ENCODE results near the gene VAPB. TPM values are rescaled to one million over a fixed set of nuclear protein-coding genes. Genes with fewer than 3 reads are reported as not detected.

Gene VAPB
- total RNA-seq, 1 donor from 2014 or later = 17.6 TPM

Other genes starting within 250 kb of the VAPB start
- not detected in 2 replicates for gene ANKRD60, start 160.6 kb upstream of the VAPB start, total RNA-seq
- gene RAB22A, start 79.5 kb upstream of the VAPB start, total RNA-seq = 21.0 and 21.8 TPM in 2 replicates
- gene APCDD1L, start 126.2 kb downstream of the VAPB start, total RNA-seq = 0.34 and 4.2 TPM in 2 replicates